Skin epidermis (tissue), 12 donors: Measurements from ENCODE around the gene STX1B.

ENCODE experiments used
- H3K27ac ChIP-seq, 21 experiments: fragments of 200-600 bp; sonication (generic) in 11 of 21; one replicate each; pipeline ENCODE4 v1.5.0; 2020; ENCODE audit warnings: mild to moderate bottlenecking in 3 of 21, inconsistent platforms in 2 of 21, moderate library complexity in 2 of 21
- H3K4me3 ChIP-seq, 7 experiments: fragments of 200-600 bp; sonication (generic) in 2 of 7; one replicate each; pipeline ENCODE4 v1.5.0; 2020; ENCODE audit warnings: inconsistent platforms in 2 of 7, mild to moderate bottlenecking in 2 of 7, moderate library complexity in 1 of 7

The STX1B gene

GRCh38 chr16:31010585-31011325 lies at the start of gene STX1B:
Gene STX1B, minus strand, starts transcription at chr16:31010638. Its CDS starts 242 bp downstream, at chr16:31010396.
- peak within 1 kb of the TSS in 4 of 7 experiments; percentile 10 to 34 (median 12) for H3K4me3 ChIP-seq
- H3K27ac ChIP-seq = peak within 1 kb of the TSS in 1 of 21 experiments; percentile 55

DNA sequence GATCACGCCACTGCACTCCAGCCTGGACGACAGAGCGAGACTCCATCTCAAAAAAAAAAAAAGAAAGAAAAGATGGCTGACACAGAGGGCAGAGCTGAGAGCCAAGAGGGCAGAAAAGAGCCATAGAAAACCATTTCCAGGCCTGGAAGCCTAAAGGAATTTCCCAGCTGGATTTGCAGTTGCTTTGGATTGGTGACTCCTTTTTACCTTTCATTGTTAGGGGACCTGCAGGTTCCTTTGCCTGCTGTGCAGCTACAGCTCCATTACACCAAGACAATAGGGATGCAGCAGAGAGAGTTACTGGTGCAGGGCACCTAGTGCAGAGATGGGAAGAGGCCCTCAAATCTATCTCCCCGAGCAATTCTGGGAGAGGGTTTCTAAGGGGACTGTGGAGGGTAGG lies 45.2 kb upstream of the STX1B start:
- H3K27ac ChIP-seq = no peak overlapping the region
- H3K4me3 ChIP-seq = no peak overlapping the region

GRCh38 chr16:31052114-31052513 lies 41.7 kb upstream of the STX1B start:
- no peak overlapping the region for H3K4me3 ChIP-seq
- H3K27ac ChIP-seq = peak overlapping the region in 6 of 21 experiments; percentile 31 to 76 (median 39)

DNA sequence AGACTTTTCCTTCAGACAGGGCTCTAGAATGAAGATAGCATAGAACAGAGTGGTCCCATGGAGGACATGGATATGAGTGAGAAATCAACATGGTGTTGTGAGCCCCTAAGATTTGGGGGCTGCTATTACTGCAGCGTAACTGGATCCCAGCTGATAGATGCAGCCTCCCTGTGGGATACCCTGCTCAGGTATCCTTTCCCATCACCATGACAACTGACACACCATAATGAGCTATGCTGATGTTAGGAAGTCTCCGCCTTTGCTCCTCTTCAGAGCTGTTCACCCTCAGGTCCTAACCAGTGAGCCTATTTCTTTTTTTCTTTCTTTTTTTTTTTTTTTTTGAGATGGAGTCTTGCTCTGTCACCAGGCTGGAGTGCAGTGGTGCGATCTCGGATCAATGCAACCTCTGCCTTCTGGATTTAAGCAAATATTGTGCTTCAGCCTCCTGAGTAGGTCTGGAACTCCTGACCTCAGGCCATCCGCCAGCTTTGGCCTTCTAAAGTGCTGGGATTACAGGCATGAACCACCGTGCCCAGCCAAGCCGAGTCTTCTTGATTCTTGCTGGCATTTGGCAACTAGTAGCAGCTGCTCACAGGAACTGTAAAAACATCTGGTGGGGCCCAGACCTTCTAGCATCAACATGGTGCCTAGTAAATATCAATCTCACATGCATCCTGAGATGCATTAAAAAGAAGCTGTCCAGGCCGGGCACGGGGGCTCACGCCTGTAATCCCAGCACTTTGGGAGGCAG lies 40.0 kb upstream of the STX1B start:
- H3K4me3 ChIP-seq = no peak overlapping the region
- no peak overlapping the region for H3K27ac ChIP-seq

DNA sequence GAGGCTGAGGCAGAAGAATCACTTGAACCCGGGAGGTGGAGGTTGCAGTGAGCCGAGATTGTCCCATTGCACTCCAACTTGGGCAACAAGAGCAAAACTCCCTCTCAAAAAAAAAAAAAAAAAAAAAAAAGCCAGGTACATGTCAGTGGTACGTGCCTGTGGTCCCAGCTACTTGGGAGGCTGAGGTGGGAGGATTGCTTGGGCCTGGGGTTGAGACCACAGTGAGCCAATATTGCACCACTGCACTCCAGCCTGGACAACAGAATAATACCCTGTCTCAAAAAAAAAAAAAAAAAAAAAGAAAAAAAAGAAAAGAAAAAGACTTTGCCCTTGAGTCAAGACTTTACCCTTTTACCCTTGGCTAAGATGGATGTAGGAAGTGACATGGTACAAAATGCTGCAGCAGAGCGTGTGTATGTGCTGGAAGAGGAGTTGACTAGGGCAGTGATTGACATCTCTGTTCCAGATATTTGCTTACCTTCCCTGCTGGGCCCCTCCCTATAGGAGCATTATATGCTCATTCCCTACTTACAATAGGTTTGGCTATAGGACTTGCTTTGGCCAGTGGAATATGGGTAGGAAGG lies 33.6 kb upstream of the STX1B start:
- Histone ChIP-seq H3K4me3 (no peak overlapping the region), H3K27ac (no peak overlapping the region)

DNA sequence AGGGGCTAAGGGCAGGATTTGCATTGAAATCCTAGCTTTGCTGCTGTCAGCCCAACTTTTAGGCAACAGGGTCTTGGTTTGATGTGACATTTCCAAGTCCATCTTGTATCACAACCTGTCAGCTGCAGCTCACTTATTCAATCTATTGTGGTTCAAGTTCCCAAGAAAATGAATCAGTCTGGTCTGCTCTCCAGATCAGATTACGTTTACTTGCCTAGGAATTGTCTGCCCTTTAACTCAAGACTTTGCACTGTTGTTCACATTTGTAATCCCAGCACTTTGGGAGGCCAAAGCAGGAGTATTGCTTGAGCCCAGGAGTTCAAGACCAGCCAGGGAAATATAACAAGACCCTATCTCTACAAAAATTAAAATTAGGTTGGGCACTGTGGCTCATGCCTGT lies 32.9 kb upstream of the STX1B start:
- no peak overlapping the region for H3K27ac ChIP-seq
- H3K4me3 ChIP-seq = no peak overlapping the region

DNA sequence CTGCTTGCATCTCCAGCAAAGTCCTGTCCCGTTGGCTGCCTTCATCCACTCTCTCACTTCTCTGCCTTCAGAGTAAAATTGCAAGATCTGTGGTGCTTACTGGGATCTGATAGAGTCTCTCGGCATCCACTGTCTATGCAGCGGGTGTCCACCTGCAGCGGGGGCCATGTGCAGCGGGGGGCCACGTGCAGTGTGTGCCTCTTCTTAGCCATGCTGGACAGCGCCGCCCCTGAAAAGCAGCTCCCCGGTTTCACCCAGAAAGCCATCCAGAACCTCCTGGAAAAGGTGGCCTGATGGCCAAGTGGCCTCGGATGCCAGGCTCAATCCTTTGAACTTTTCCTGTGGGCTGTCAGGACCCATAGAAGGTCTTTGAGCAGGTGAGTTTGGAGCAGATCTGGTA lies 32.4 kb upstream of the STX1B start:
- H3K4me3 ChIP-seq = no peak overlapping the region
- H3K27ac ChIP-seq = no peak overlapping the region

DNA sequence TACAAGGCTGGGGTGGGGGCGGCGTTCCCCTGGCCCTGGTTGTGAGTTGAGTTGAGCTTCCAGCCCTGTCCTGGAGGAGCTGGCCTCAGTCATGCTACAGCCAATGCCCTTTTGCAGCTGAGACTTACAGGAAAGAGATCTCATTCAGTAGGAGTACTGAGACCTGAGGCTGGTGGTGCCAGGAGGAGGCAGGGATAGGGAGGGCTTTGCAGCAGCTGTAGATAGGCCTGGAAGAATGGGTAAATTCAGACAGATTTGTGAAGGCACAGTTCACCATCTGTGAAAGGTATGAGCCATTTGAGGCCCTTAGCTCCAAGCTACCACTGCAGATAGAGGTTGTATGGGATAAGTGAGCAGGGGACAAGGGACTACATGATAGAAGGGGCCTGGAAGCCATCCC lies 28.6 kb upstream of the STX1B start:
- no peak overlapping the region for H3K27ac ChIP-seq
- no peak overlapping the region for H3K4me3 ChIP-seq

DNA sequence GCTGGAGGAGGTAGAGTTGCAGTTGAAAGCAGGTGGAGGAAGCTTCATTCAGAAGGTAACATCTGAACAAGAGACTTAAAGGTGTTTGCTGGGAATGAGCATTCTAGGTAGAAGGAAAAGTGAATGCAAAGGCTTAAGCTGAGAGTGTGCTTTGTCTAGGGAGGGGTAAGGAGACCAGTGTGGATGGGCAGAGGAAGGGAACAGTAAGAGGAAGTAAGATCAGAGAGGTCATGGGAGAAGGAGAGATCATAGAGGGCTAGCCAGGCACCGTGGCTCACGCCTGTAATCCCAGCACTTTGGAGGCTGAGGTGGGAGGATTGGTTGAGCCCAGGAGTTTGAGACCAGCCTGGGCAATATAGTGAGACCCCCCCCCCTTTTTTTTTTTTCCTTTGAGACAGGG lies 26.3 kb upstream of the STX1B start:
- Histone ChIP-seq H3K4me3 (no peak overlapping the region), H3K27ac (no peak overlapping the region)

GRCh38 chr16:31033709-31034492 lies 23.5 kb upstream of the STX1B start:
- H3K27ac ChIP-seq = peak overlapping the region; percentile 61 to 98 (median 94)
- H3K4me3 ChIP-seq = peak overlapping the region; percentile 62 to 98 (median 84)

GRCh38 chr16:31032736-31033708 lies 22.6 kb upstream of the STX1B start, which contains the start of gene STX4:
Gene STX4, plus strand, starts transcription at chr16:31033558. Its CDS starts 248 bp downstream, at chr16:31033806.
- H3K27ac ChIP-seq = peak within 1 kb of the TSS; percentile 76 to 98 (median 94)
- H3K4me3 ChIP-seq = peak within 1 kb of the TSS; percentile 62 to 98 (median 84)

DNA sequence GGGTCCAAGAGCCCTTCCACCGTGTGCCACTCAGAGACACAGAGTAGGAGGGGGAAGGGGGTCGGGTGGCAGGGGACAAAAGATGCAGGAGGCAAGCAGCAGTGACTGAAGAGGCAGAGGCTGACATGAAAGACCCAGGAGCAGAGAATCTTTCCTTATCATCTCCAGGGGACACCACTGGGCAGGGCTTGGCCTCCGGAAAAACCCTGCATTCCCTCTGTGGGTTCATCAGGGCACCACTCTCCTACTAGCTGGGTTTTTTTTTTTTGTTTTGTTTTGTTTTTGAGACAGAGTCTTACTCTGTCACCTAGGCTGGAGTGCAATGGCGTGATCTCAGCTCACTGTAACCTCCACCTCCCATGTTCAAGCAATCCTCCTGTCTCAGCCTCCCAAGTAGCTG lies 20.8 kb upstream of the STX1B start:
- peak overlapping the region in 7 of 21 experiments; percentile 1 to 98 (median 96) for H3K27ac ChIP-seq

DNA sequence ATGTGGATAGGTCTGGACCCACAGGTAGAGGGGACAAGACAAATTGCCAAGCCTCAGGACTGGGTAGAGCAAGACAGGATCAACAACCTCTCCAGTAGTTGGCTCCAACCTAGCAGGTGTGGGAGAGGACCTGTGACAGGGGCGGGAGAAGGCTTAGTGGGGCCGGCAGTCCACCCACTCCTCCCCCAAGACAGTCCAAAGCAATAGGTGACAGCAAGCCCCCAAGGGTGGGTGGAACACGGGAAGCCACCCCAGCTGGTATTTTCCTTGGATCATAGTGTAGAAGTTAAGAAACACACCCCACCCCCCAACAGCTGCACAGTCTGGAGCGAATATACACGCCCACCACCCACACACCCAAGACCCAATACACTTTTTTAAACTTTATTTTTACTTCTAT lies 18.8 kb upstream of the STX1B start:
- Histone ChIP-seq H3K27ac (no peak overlapping the region), H3K4me3 (no peak overlapping the region)

More for the DNA sequence above, 20.8 kb upstream of the STX1B start:
- H3K4me3 ChIP-seq = no peak overlapping the region

GRCh38 chr16:31025339-31025738 lies 14.9 kb upstream of the STX1B start:
- H3K27ac ChIP-seq = peak overlapping the region in 4 of 21 experiments; percentile 4 to 55 (median 15)
- no peak overlapping the region for H3K4me3 ChIP-seq

GRCh38 chr16:31023627-31024226 lies 13.3 kb upstream of the STX1B start:
- H3K27ac ChIP-seq = no peak overlapping the region
- no peak overlapping the region for H3K4me3 ChIP-seq

- Histone ChIP-seq H3K27ac (peak overlapping the region in 2 of 21 experiments; percentile 3 to 40), H3K4me3 (no peak overlapping the region)
These were observed 12.8 kb upstream of the STX1B start for GRCh38 chr16:31023252-31023602.

DNA sequence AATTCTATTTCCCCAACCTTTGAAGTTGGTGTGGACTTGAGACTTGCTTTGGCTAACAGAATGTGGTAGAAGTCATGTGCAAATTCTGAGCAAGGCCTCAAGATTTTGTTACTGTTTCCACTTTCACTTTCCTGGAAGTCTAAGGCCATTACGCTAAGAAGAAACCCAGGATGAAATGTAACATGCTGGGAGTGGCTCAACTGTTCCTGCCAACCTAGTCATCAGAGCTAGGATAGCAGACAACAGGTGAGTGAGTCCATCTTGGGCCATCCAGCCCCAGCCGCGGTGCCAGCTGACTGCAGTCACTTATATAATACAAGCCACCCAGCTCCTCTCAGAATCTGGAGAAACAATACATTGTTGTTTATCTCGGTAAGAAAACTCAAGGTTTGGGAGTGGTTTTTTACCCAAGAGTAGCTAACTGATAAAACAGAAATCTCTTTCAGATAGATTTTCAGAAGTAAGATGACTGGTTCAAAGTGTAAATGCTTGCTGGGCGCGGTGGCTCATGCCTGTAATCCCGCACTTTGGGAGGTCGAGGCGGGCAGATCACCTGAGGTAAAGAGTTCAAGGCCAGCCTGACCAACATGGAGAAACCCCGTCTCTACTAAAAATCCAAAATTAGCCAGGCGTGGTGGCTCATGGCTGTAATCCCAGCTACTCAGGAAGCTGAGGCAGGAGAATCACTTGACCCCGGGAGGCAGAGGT lies 12.3 kb upstream of the STX1B start:
- H3K27ac ChIP-seq = peak overlapping the region in 2 of 21 experiments; percentile 3 to 40
- no peak overlapping the region for H3K4me3 ChIP-seq

DNA sequence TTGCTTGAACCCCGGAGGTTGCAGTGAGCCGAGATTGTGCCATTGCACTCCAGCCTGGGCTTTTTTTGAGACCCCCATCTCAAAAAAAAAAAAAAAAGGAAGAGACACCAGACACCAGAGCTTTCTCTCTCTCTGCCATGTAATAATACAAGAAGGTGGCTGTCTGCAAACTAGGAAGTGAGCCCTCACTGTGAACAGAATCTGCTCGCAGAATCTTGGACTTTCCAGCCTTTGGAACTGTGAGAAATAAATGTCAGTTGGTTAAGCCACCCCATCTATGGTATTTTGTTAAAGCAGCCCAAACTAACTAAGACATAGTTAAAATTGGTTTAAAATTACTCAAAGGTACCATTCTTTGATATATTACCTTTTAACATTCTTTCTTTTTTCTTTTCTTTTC lies 10.1 kb upstream of the STX1B start:
- no peak overlapping the region for H3K27ac ChIP-seq
- H3K4me3 ChIP-seq = no peak overlapping the region
